ENCODE data around the gene VSIG10L2. TPM values are rescaled to one million over a fixed set of nuclear protein-coding genes. Genes with fewer than 3 reads are reported as not detected.

The VSIG10L2 gene
- polyA plus RNA-seq, 1 donor, result not detected

Other genes starting within 250 kb of the VSIG10L2 start
- not detected for gene PATE1, start 199.8 kb upstream of the VSIG10L2 start, polyA plus RNA-seq (ENCODE audit: insufficient read length)
- gene PATE2, start 167.2 kb upstream of the VSIG10L2 start, polyA plus RNA-seq (ENCODE audit: insufficient read length), result not detected
- not detected for gene PATE3, start 157.9 kb upstream of the VSIG10L2 start, polyA plus RNA-seq (ENCODE audit: insufficient read length)
- not detected for gene PATE4, start 112.7 kb upstream of the VSIG10L2 start, polyA plus RNA-seq (ENCODE audit: insufficient read length)
- gene HYLS1, start 58.4 kb upstream of the VSIG10L2 start, polyA plus RNA-seq (ENCODE audit: insufficient read length), result 4.6 TPM
- gene PUS3, start 42.8 kb upstream of the VSIG10L2 start, polyA plus RNA-seq (ENCODE audit: insufficient read length), result 8.9 TPM
- 0.62 TPM for gene DDX25, start 41.5 kb upstream of the VSIG10L2 start, polyA plus RNA-seq (ENCODE audit: insufficient read length)
- gene CDON, start 116.8 kb downstream of the VSIG10L2 start, polyA plus RNA-seq (ENCODE audit: insufficient read length), result 19.4 TPM